HG02852 (cell line): ENCODE data around the gene MYO1H.
"Not testable (repeated sequence)": the region's sequence is repeated elsewhere in the genome, so short reads cannot be mapped to it uniquely, and the experiment has no call there.

Source experiments
- ATAC-seq: cut with Tn5 transposase; IDR thresholded peaks from one replicate; pipeline ENCODE4 v1.9.1; 2021; ENCODE audit warnings: mild to moderate bottlenecking, moderate library complexity; ENCODE audit not compliant: unreplicated experiment

MYO1H gene

DNA sequence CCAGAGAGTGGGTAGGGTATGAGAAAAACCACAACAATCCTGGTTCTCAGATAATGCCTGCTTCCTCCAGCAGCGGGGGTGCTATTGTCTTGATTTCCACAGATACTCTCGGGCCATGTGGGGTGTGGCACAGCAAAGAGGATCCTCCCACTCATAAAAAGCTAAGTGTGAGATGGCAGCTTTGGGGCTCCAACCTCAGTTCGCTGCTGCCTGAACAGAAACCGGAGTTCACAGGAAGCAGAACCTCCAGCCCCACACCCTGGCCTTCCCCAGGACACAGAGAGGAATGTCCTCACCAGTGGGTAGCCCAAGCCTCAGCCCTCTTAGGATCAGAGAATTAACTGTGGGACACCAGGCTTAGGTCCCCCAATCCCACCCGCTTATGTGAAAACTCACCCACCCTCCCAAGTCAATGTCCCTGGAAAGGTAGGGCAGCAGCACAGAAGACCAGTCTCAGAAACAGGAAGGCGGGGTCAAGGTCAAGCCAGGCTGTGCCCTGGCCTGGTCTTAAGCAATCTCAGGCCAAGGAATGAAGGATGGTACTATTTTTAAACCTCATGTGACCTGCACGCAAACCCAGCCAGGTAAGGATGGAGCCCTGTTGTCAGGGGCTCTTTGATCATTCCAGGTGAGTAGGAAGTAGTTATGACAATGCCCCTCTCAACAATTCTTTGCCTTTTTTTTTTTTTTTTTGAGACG is 120.4 kb downstream of the MYO1H start:
- no peak for ATAC-seq

- no peak for ATAC-seq
Observed at GRCh38 chr12:109469517-109469916, 121.8 kb downstream of the MYO1H start.

GRCh38 chr12:109473006-109473405 is 125.3 kb downstream of the MYO1H start:
- no peak for ATAC-seq

DNA sequence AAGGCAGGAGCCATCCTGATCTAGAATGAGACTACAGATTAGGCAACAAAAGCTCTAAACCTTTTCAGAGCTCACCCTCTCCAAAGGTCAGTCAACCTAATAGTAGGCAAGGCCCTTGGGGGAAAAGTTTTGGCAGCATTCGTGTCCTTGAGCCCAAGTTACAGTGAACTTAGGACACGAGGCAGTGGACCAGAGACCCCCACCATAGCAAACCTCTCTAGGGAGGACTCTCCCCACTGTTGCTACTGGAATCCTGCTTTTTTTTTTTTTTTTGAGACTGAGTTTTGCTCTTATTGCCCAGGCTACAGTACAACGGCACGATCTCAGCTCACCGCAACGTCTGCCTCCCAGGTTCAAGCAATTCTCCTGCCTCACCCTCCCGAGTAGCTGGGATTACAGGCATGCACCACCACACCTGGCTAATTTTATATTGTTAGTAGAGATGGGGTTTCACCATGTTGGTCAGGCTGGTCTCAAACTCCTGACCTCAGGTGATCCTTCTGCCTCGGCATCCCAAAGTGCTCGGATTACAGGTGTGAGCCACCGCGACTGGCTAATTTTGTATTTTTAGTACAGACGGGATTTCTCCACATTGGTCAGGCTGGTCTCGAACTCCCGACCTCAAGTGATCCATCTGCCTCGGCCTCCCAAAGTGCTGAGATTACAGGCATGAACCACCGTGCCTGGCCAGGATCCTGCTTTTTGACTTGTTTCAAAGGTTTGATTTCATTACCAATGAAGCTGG is 126.0 kb downstream of the MYO1H start:
- ATAC-seq: not testable (repeated sequence)

DNA sequence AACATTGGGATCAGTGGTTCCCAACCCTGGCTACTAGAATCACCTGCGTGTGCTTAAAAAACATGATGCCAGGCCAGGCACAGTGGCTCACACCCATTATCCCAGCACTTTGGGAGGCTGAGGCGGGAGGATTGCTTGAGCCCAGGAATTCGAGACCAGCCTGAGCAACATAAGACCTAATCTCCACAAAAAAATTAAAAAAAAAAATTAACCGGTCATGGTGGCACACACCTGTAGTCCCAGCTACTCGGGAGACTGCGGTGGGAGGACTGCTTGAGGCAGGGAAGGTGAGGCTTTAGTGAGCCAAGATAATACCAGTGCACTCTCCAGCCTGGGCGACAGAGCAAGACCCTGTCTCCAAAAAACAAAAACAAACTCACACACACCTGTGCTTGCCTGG is 127.4 kb downstream of the MYO1H start:
- no peak for ATAC-seq

- no peak for ATAC-seq
Observed at GRCh38 chr12:109475993-109476806, 128.5 kb downstream of the MYO1H start.

- ATAC-seq: no peak
Observed at GRCh38 chr12:109476807-109477184, 129.1 kb downstream of the MYO1H start.

DNA sequence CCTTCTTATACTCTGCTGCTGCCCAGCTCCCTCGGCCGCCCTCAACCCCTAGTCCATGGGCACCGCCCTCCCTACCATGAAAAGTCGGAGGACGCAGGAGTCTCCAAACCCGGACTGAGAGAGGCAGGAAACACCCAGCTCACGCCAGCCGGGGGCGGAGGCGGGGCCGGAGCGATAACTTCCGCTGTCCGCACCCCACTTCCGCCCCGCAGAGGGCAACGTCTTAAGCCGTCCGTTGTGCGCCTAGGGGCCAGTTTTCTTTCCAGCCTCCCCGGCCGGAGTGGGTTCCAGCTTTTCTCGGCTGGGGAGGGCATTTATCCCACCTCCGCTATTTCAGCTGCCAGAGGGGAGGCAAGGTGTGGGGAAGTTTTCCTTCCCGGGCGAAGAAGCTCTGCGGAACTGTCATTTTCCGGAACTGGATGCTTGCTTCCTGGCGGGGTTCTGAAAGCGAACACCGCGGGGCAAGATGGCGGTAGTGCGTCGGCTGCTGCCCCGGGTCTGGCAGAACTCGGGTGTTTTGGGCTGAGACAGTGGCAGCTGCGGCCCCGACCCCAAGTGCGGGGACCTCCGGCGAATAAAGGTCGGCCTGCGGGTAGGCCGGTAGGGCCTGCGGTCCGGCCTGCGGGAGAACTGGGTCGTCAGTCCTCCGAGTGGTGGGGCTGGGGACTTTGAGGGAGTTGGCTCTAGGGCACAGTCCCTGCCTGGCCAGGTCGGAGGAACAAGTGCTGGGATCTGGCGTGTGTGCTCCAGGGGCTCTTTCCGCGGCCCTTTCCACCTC is 129.7 kb downstream of the MYO1H start, which contains the start of the genes KCTD10 and UBE3B:
KCTD10 (minus strand) TSS at position 116 of the 778 bp plus-strand sequence; CDS start at position 78, 38 bp downstream.
UBE3B (plus strand) TSS at position 450 of the 778 bp plus-strand sequence. CDS start 5,918 bp downstream, outside the sequence.
- ATAC-seq: peak; percentile 90

GRCh38 chr12:109477963-109478315 is 130.2 kb downstream of the MYO1H start:
- no peak for ATAC-seq

DNA sequence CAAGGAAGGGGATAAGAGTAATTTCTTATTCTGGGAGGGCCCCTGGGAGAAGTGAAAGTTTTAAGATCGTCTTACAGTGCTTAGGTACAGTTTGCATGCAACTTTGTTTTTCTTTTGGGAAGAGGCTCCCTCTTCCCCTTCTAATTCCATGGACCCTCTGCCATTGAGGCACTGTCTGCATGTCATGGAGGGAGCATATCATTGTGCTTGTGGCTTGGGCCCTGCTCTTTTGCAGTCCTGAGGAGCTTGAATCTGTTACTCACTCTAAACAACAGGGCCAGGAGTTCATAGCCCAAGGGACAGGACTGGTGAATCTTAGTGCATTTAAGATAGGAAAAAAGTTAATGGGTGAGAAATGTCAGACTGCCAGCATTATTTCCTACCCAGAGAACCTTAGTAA is 132.1 kb downstream of the MYO1H start:
- no peak for ATAC-seq

GRCh38 chr12:109480356-109480755 is 132.7 kb downstream of the MYO1H start:
- ATAC-seq: no peak

DNA sequence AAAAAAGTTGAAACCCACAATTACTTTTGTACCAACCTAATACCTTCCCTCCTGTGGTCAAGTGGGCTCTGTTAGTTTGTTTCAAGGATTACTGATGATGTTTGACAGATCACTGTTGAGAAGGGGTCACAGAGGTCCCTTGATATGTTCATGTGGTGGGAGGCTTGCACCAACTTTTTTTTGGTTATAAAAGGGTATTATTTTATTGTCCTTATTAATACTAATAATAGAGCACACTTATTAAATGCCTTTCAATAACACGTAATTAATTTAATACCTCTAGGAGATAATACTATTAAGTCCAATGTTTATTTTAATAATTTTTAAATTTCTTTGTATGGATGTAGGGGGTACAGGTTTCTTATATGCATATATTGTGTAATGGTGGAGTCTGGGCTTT is 134.2 kb downstream of the MYO1H start:
- ATAC-seq: no peak

- ATAC-seq: no peak
Observed at GRCh38 chr12:109482491-109482890, 134.8 kb downstream of the MYO1H start.

GRCh38 chr12:109482894-109483293 is 135.2 kb downstream of the MYO1H start:
- ATAC-seq: no peak

DNA sequence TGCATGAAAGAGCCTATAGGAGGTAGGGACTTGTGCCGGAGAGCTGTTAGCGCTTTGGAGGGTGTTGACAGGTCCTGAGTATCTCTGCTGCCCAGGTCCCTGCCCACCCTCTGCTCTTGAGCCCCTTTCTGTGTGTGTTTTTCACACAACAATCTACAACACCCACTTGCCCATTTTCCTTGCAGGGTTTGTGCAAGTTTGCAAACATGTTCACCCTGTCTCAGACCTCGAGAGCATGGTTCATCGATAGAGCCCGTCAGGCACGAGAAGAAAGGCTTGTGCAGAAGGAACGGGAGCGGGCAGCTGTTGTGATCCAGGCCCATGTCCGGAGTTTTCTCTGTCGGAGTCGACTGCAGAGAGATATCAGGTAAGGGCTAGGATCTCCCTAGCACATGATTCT is 135.6 kb downstream of the MYO1H start:
- ATAC-seq: no peak

- no peak for ATAC-seq
Observed at GRCh38 chr12:109485201-109485600, 137.5 kb downstream of the MYO1H start.

GRCh38 chr12:109487181-109488050 is 139.7 kb downstream of the MYO1H start:
- no peak for ATAC-seq

DNA sequence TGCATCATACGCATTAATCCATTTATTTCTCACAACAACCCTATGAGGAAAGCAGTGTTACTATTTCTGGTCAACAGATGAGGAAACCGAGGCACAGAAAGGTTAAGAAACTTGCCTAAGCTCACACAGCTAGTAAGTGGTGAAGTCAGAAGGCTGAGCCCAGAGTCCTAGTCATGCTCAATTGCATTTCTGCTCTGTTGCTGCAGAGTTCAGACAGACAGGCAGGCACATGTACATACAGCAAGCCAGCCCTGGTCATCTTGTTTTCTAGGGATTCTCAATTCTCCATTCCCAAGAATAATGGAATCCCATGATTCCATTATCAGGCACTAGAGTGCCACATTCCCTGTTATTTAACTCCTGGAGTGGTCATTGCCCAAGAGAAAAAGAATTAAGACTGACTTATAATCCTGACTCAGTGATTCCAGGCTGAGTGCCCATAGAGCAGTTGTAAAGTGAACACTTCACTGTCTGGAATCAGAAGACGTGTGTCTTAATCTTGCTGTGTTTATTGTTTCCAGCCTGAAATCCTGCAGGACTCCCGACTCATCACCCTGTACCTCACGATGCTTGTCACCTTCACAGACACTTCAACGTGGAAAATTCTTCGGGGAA is 140.5 kb downstream of the MYO1H start:
- ATAC-seq: no peak
